Stimulated activated CD8-positive, alpha-beta memory T cell treated with anti-CD3 and anti-CD28 coated beads, Interleukin-12 subunit alpha, Interleukin-12 subunit beta, amount 100 ng/mL, for 1 hour (primary cell): ENCODE data around the gene UBE2C.

ENCODE experiments used
- DNase-seq: peaks from one replicate; pipeline ENCODE4 v3.0.0-alpha.2; 2020; ENCODE audit warnings: low read depth

UBE2C gene

GRCh38 chr20:45859916-45860315 is 47.5 kb downstream of the UBE2C start:
- no peak for DNase-seq

GRCh38 chr20:45860560-45861220 is 48.2 kb downstream of the UBE2C start:
- DNase-seq = no peak

GRCh38 chr20:45861221-45862075 is 49.0 kb downstream of the UBE2C start:
- no peak for DNase-seq

- no peak for DNase-seq
Measured at GRCh38 chr20:45863543-45864470, 51.4 kb downstream of the UBE2C start.

- no peak for DNase-seq
Measured at GRCh38 chr20:45866454-45866853, 54.0 kb downstream of the UBE2C start.
